GM18508 (cell line): Measurements from ENCODE around the gene OR2M3.
"Not testable (repeated sequence)": the region's sequence is repeated elsewhere in the genome, so short reads cannot be mapped to it uniquely, and the experiment has no call there.

Experiments
- ATAC-seq: cut with Tn5 transposase; IDR thresholded peaks from one replicate; pipeline ENCODE4 v1.9.1; 2021; ENCODE audit warnings: moderate number of reproducible peaks; ENCODE audit not compliant: insufficient read depth, unreplicated experiment

OR2M3 gene

GRCh38 chr1:248196965-248197364 is at the start of gene OR2M3:
TSS of gene OR2M3 (plus strand) at chr1:248197265. CDS start at chr1:248203068, 5,803 bp downstream.
- no peak for ATAC-seq

- ATAC-seq: no peak
These were observed 44.8 kb upstream of the OR2M3 start for GRCh38 chr1:248152056-248152827.

- no peak for ATAC-seq
These were observed 41.1 kb upstream of the OR2M3 start for GRCh38 chr1:248155927-248156326.

- ATAC-seq: no peak
These were observed 38.3 kb upstream of the OR2M3 start for GRCh38 chr1:248158758-248159157.

GRCh38 chr1:248164031-248164430 is 33.0 kb upstream of the OR2M3 start:
- no peak for ATAC-seq

GRCh38 chr1:248165186-248165585 is 31.9 kb upstream of the OR2M3 start:
- ATAC-seq: no peak

GRCh38 chr1:248174521-248174920 is 22.5 kb upstream of the OR2M3 start, which contains the start of gene OR2M2:
TSS of gene OR2M2 (plus strand) at chr1:248174821. CDS start at chr1:248179986, 5,165 bp downstream.
- no peak for ATAC-seq

- no peak for ATAC-seq
These were observed 13.1 kb upstream of the OR2M3 start for GRCh38 chr1:248183996-248184395.

GRCh38 chr1:248187363-248187762 is 9.7 kb upstream of the OR2M3 start:
- no peak for ATAC-seq

- ATAC-seq: no peak
These were observed 8.0 kb upstream of the OR2M3 start for GRCh38 chr1:248189026-248189425.

- no peak for ATAC-seq
These were observed 2.9 kb upstream of the OR2M3 start for GRCh38 chr1:248194117-248194516.

- ATAC-seq: no peak
These were observed 18.8 kb downstream of the OR2M3 start for GRCh38 chr1:248215880-248216279.

- ATAC-seq: no peak
These were observed 28.5 kb downstream of the OR2M3 start for GRCh38 chr1:248225537-248225936.

GRCh38 chr1:248229360-248229908 is 32.4 kb downstream of the OR2M3 start:
- ATAC-seq: no peak

GRCh38 chr1:248231117-248231516 is 34.1 kb downstream of the OR2M3 start, which contains the start of gene OR2M4:
TSS of gene OR2M4 (plus strand) at chr1:248231417. CDS start at chr1:248238929, 7,512 bp downstream.
- ATAC-seq: no peak

GRCh38 chr1:248239478-248239877 is 42.4 kb downstream of the OR2M3 start:
- ATAC-seq: no peak

GRCh38 chr1:248243204-248243603 is 46.1 kb downstream of the OR2M3 start:
- peak; percentile 89 for ATAC-seq

- not testable (repeated sequence) for ATAC-seq
These were observed 62.2 kb downstream of the OR2M3 start for GRCh38 chr1:248259309-248259708.
